Mesendoderm (in vitro differentiated cells): Measurements from ENCODE around the gene KLHL12.
A peak's percentile ranks its signal among the peaks of the same experiment; 100 is the strongest.

Experiments
- DNase-seq: peaks from one replicate; pipeline ENCODE4 v3.0.0; 2013
- H2AK5ac ChIP-seq: 2 replicates; pipeline ENCODE4 v1.6.1; 2013; ENCODE audit warnings: low read length, inconsistent platforms
- H2BK120ac ChIP-seq: 2 replicates; pipeline ENCODE4 v1.6.1; 2013; ENCODE audit warnings: low read depth, mild to moderate bottlenecking, low read length, moderate library complexity, mixed read lengths
- H2BK15ac ChIP-seq: replicated peaks from 2 replicates; pipeline ENCODE4 v1.6.1; 2013; ENCODE audit warnings: low read depth, mild to moderate bottlenecking, moderate library complexity
- H2BK5ac ChIP-seq: 2 replicates; pipeline ENCODE4 v1.6.1; 2013; ENCODE audit warnings: low read length, inconsistent platforms
- H3K18ac ChIP-seq: 2 replicates; pipeline ENCODE4 v1.6.1; 2013; ENCODE audit warnings: mild to moderate bottlenecking, low read length, mixed read lengths
- H3K23ac ChIP-seq: one replicate; pipeline ENCODE4 v1.6.1; 2013; ENCODE audit warnings: low read length
- H3K27ac ChIP-seq: 2 replicates; pipeline ENCODE4 v1.5.1; 2013; ENCODE audit warnings: low read depth, mild to moderate bottlenecking, inconsistent platforms, low read length, moderate library complexity
- H3K27me3 ChIP-seq: 2 replicates; pipeline ENCODE4 v1.6.1; 2013; ENCODE audit warnings: low read length, control low read depth, mild to moderate bottlenecking, inconsistent platforms; ENCODE audit not compliant: insufficient read depth, poor library complexity
- H3K36me3 ChIP-seq: 2 replicates; pipeline ENCODE4 v1.6.1; 2013; ENCODE audit warnings: low read length, inconsistent platforms; ENCODE audit not compliant: control insufficient read depth, insufficient read depth
- H3K4ac ChIP-seq: one replicate; pipeline ENCODE4 v1.6.1; 2013; ENCODE audit warnings: low read depth, mild to moderate bottlenecking, low read length, moderate library complexity
- H3K4me1 ChIP-seq: 2 replicates; pipeline ENCODE4 v1.6.1; 2013; ENCODE audit warnings: low read depth, low read length, inconsistent platforms; ENCODE audit not compliant: control insufficient read depth
- H3K4me2 ChIP-seq: 2 replicates; pipeline ENCODE4 v1.6.1; 2013; ENCODE audit warnings: low read length
- H3K4me3 ChIP-seq: 2 replicates; pipeline ENCODE4 v1.5.1; 2013; ENCODE audit warnings: mild to moderate bottlenecking, low read length
- H3K56ac ChIP-seq: one replicate; pipeline ENCODE4 v1.6.1; 2013; ENCODE audit warnings: low read length
- H3K79me1 ChIP-seq: 2 replicates; pipeline ENCODE4 v1.6.1; 2013; ENCODE audit warnings: low read length, inconsistent platforms
- H3K79me2 ChIP-seq: 2 replicates; pipeline ENCODE4 v1.6.1; 2013; ENCODE audit warnings: mild to moderate bottlenecking, low read length; ENCODE audit not compliant: control insufficient read depth, insufficient read depth
- H3K9ac ChIP-seq: 2 replicates; pipeline ENCODE4 v1.6.1; 2013; ENCODE audit warnings: low read length, inconsistent platforms
- H4K5ac ChIP-seq: one replicate; pipeline ENCODE4 v1.6.1; 2013; ENCODE audit warnings: low read length
- H4K8ac ChIP-seq: one replicate; pipeline ENCODE4 v1.6.1; 2013; ENCODE audit warnings: low read depth, mild to moderate bottlenecking, control low read depth, low read length, moderate library complexity
- WGBS: extraction: QIAGEN DNeasy Blood & Tissue Kit; methylation state at CpG from one replicate; pipeline ENCODE4 v1.1.7; 2013; ENCODE audit warnings: low lambda C conversion rate, missing lambda C conversion rate; ENCODE audit not compliant: insufficient coverage; ENCODE audit errors: extremely low coverage; 5-methylcytosine and 5-hydroxymethylcytosine counted together

The KLHL12 gene

GRCh38 chr1:202861420-202862132 lies 65.5 kb downstream of the KLHL12 start:
- H3K18ac ChIP-seq, result no peak overlapping the region
- H2BK5ac ChIP-seq, result no peak overlapping the region
- H4K8ac ChIP-seq, result no peak overlapping the region
- no peak overlapping the region for H3K4ac ChIP-seq
- H3K4me3 ChIP-seq, result peak overlapping the region; percentile 74
- H2BK120ac ChIP-seq, result no peak overlapping the region
- peak overlapping the region; percentile 78 for H3K9ac ChIP-seq
- no peaks in the 10 kb centered on the region for H3K27me3 ChIP-seq
- no peak overlapping the region for H4K5ac ChIP-seq
- H3K4me2 ChIP-seq, result peak overlapping the region; percentile 98
- peaks cover 6% of the 10 kb centered on the region for H3K79me1 ChIP-seq
- no peak overlapping the region for H2AK5ac ChIP-seq
- H2BK15ac ChIP-seq, result no peak overlapping the region
- peak; percentile 94 for DNase-seq
- H3K56ac ChIP-seq, result peak overlapping the region; percentile 87
- no peaks in the 10 kb centered on the region for H3K4me1 ChIP-seq
- no CpG with 5 or more reads among the region's 44 CpGs for WGBS
- no peak overlapping the region for H3K23ac ChIP-seq
- no peak overlapping the region for H3K27ac ChIP-seq
- H3K36me3 ChIP-seq, result peaks cover 3% of the 10 kb centered on the region
- peaks cover 6% of the 10 kb centered on the region for H3K79me2 ChIP-seq

GRCh38 chr1:202860744-202861419 lies 66.2 kb downstream of the KLHL12 start:
- Histone ChIP-seq H3K79me2 (peaks cover 6% of the 10 kb centered on the region), H2AK5ac (no peak overlapping the region)
- WGBS, result no CpG with 5 or more reads among the region's 50 CpGs

GRCh38 chr1:202858789-202859414 lies 68.1 kb downstream of the KLHL12 start:
- no peaks in the 10 kb centered on the region for H3K4me1 ChIP-seq

More at GRCh38 chr1:202860744-202861419, 66.2 kb downstream of the KLHL12 start:
- H2BK15ac ChIP-seq, result no peak overlapping the region
- no peaks in the 10 kb centered on the region for H3K4me1 ChIP-seq
- peaks cover 6% of the 10 kb centered on the region for H3K79me1 ChIP-seq
- peaks cover 3% of the 10 kb centered on the region for H3K36me3 ChIP-seq
- peak; percentile 94 for DNase-seq
- no peak overlapping the region for H3K4ac ChIP-seq
- no peaks in the 10 kb centered on the region for H3K27me3 ChIP-seq
- H3K4me2 ChIP-seq, result peak overlapping the region; percentile 32
- H3K23ac ChIP-seq, result no peak overlapping the region
- no peak overlapping the region for H2BK120ac ChIP-seq
- no peak overlapping the region for H4K5ac ChIP-seq
- H3K9ac ChIP-seq, result peak overlapping the region; percentile 78
- peak overlapping the region; percentile 51 for H3K4me3 ChIP-seq
- peak overlapping the region; percentile 87 for H3K56ac ChIP-seq
- H3K27ac ChIP-seq, result no peak overlapping the region
- H3K18ac ChIP-seq, result no peak overlapping the region
- H4K8ac ChIP-seq, result no peak overlapping the region
- no peak overlapping the region for H2BK5ac ChIP-seq

DNA sequence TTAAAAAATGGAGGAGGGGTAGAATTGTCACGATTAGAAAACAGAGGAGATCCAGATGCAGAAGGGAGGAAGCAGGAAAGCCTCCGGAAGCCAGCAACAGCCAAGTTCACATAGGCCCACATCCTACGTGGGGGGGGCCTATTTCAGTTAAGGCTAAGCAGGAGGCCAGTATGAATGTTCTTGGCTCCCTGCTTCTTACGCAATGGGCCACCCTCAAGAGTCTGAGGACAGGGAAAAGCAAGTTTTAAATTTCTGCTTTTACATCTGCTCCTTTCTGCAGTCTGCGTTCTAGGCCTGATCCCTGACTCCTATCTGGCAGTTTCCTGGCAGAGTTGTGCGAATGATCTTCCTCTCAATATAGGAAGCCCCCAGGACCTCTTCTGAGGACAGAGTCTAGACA lies 68.7 kb downstream of the KLHL12 start:
- no peak overlapping the region for H3K4ac ChIP-seq
- no peak overlapping the region for H3K18ac ChIP-seq
- H3K36me3 ChIP-seq, result peaks cover 3% of the 10 kb centered on the region
- H3K9ac ChIP-seq, result no peak overlapping the region
- H3K23ac ChIP-seq, result no peak overlapping the region
- no peak overlapping the region for H2BK5ac ChIP-seq
- H3K79me2 ChIP-seq, result peaks cover 6% of the 10 kb centered on the region
- H4K8ac ChIP-seq, result no peak overlapping the region
- H3K4me1 ChIP-seq, result no peaks in the 10 kb centered on the region
- H2BK15ac ChIP-seq, result no peak overlapping the region
- H3K56ac ChIP-seq, result no peak overlapping the region
- H2AK5ac ChIP-seq, result no peak overlapping the region
- no peak overlapping the region for H2BK120ac ChIP-seq
- no peak overlapping the region for H3K4me3 ChIP-seq
- no peaks in the 10 kb centered on the region for H3K27me3 ChIP-seq
- no peak overlapping the region for H3K27ac ChIP-seq
- DNase-seq, result no peak
- WGBS, result no CpG with 5 or more reads among the region's 6 CpGs
- H4K5ac ChIP-seq, result no peak overlapping the region
- peaks cover 6% of the 10 kb centered on the region for H3K79me1 ChIP-seq
- H3K4me2 ChIP-seq, result no peak overlapping the region

More at GRCh38 chr1:202858789-202859414, 68.1 kb downstream of the KLHL12 start:
- no peak overlapping the region for H2BK5ac ChIP-seq
- peaks cover 6% of the 10 kb centered on the region for H3K79me2 ChIP-seq
- no CpG with 5 or more reads among the region's 10 CpGs for WGBS
- no peak overlapping the region for H2AK5ac ChIP-seq
- H3K4me3 ChIP-seq, result no peak overlapping the region
- H3K79me1 ChIP-seq, result peaks cover 6% of the 10 kb centered on the region
- no peak overlapping the region for H2BK120ac ChIP-seq
- no peak overlapping the region for H3K23ac ChIP-seq
- peaks cover 3% of the 10 kb centered on the region for H3K36me3 ChIP-seq
- no peak overlapping the region for H3K9ac ChIP-seq
- H3K4me2 ChIP-seq, result no peak overlapping the region
- H3K18ac ChIP-seq, result no peak overlapping the region
- no peak overlapping the region for H2BK15ac ChIP-seq
- no peak overlapping the region for H4K8ac ChIP-seq
- no peak overlapping the region for H3K56ac ChIP-seq
- no peak overlapping the region for H3K27ac ChIP-seq
- no peak for DNase-seq
- no peak overlapping the region for H3K4ac ChIP-seq
- no peaks in the 10 kb centered on the region for H3K27me3 ChIP-seq
- H4K5ac ChIP-seq, result no peak overlapping the region

DNA sequence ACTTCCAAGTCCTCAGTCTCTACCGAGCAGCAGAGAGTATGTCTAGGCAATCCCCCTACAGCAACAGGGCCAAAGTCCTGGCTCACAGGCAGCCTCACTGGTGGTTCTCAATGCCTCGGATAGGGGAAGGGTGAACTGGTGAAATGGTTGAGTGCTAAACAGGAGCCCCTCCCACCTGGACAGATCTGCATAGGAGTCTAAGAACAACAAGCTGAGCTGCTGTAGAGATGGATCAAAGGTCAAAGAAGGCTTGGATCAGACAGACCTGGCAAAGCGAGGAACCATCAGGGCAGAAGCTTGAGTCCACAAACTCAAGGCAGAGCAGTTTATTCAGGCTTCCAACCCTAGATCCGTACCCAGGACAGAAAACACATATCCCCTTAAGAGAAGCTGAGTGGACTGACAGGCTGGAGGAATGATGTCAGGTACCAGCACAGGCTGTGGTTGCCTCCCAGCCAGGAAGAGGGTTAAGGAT lies 69.9 kb downstream of the KLHL12 start:
- no peak overlapping the region for H4K8ac ChIP-seq
- no peak overlapping the region for H3K4ac ChIP-seq
- H2BK120ac ChIP-seq, result no peak overlapping the region
- no peak overlapping the region for H3K18ac ChIP-seq
- no CpG with 5 or more reads among the region's 4 CpGs for WGBS
- peaks cover 6% of the 10 kb centered on the region for H3K79me1 ChIP-seq
- no peak overlapping the region for H2AK5ac ChIP-seq
- no peaks in the 10 kb centered on the region for H3K4me1 ChIP-seq
- no peak for DNase-seq
- no peak overlapping the region for H3K23ac ChIP-seq
- no peak overlapping the region for H3K27ac ChIP-seq
- H3K4me3 ChIP-seq, result no peak overlapping the region
- no peak overlapping the region for H3K9ac ChIP-seq
- no peak overlapping the region for H3K56ac ChIP-seq
- H3K79me2 ChIP-seq, result peaks cover 6% of the 10 kb centered on the region
- H3K36me3 ChIP-seq, result peaks cover 3% of the 10 kb centered on the region
- no peak overlapping the region for H2BK5ac ChIP-seq
- no peak overlapping the region for H4K5ac ChIP-seq
- no peak overlapping the region for H3K4me2 ChIP-seq
- H2BK15ac ChIP-seq, result no peak overlapping the region
- no peaks in the 10 kb centered on the region for H3K27me3 ChIP-seq
